ENCODE data around the gene MTMR3. TPM values are rescaled to one million over a fixed set of nuclear protein-coding genes. Genes with fewer than 3 reads are reported as not detected.
"Not testable (repeated sequence)": the region's sequence is repeated elsewhere in the genome, so short reads cannot be mapped to it uniquely, and the experiment has no call there.

Gene MTMR3
- total and polyA plus RNA-seq, 8 donors = 37.4 to 55.4 (median 44.9) TPM

DNA sequence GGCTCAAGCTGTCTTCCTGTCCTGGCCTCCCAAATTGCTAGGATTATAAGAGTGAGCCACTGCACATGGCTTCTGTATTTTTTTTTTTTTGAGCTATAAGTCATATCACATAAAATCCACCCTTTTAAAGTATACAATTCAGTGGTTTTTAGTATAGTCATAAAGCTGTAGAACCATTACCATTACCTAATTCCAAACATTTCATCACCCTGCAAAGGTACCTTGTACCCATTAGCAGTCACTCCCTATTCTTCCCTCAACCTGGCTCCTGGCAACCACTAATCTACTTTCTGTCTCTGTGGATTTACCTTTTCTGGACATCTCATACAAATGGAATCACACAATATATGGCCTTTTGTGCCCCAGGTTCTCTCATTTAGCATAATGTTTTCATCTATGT is 84.5 kb downstream of the MTMR3 start:
- Histone ChIP-seq H3K9me3 (no peaks in the 10 kb centered on the region), H3K27ac (no peak overlapping the region), H3K36me3 (no peaks in the 10 kb centered on the region), H3K4me3 (no peak overlapping the region), H3K4me1 (peaks cover 0 to 17% of the 10 kb centered on the region in 2 donors), H3K27me3 (no peaks in the 10 kb centered on the region)
- TF ChIP-seq, protein P1, sequence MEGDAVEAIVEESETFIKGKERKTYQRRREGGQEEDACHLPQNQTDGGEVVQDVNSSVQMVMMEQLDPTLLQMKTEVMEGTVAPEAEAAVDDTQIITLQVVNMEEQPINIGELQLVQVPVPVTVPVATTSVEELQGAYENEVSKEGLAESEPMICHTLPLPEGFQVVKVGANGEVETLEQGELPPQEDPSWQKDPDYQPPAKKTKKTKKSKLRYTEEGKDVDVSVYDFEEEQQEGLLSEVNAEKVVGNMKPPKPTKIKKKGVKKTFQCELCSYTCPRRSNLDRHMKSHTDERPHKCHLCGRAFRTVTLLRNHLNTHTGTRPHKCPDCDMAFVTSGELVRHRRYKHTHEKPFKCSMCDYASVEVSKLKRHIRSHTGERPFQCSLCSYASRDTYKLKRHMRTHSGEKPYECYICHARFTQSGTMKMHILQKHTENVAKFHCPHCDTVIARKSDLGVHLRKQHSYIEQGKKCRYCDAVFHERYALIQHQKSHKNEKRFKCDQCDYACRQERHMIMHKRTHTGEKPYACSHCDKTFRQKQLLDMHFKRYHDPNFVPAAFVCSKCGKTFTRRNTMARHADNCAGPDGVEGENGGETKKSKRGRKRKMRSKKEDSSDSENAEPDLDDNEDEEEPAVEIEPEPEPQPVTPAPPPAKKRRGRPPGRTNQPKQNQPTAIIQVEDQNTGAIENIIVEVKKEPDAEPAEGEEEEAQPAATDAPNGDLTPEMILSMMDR (IDR thresholded peaks at IDR 0.05) = no peak
- no peak for ATAC-seq
- intact Hi-C loops (cut with DNase I) = no loop called here
- DNase-seq = no peak

DNA sequence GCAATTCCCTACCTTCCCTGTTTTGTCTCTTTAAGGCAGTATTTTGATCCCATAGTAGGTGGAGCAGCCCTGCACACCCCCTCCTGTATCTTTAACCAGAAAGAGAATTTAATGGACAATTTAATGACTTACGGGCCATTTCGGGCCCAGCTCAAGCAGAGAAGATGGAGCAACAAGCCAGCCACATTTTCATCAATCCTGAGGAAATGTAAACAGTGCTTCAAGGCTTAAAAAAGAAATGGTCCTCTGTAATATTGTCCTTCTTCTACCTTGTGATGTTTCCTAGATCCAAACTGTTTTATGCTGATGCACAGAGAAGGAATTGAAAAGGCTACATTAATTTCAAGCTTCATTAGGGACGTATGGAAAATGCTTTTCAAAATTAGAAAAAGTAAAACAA is 88.6 kb downstream of the MTMR3 start:
- ATAC-seq (no peak), DNase-seq (no peak)
- Histone ChIP-seq H3K4me1 (peaks cover 0 to 8% of the 10 kb centered on the region in 2 donors), H3K9me3 (no peaks in the 10 kb centered on the region), H3K4me3 (no peak overlapping the region), H3K36me3 (no peaks in the 10 kb centered on the region), H3K27me3 (no peaks in the 10 kb centered on the region), H3K27ac (no peak overlapping the region)
- TF ChIP-seq, protein P1 (IDR thresholded peaks at IDR 0.05) = no peak
- intact Hi-C loops (cut with DNase I) = no loop called here

DNA sequence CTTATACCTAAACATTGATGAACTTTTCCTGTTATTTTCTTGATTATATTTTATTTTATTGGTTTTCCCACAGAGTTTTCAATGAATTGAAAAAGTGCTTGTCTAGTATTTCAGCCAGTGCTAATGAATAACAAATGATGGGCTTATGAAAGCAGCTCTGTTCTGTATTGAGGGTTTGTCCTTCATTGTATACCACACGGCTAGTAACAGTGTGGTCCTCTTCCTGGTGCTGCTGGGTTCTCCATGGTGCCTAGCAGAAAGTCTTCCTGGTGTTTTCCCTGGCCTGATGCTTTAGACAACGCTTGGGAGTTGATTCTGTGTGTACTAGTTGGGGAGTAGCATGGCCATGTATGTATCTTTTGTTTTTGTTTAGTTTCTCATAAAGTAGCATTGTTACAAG is 89.1 kb downstream of the MTMR3 start:
- ATAC-seq (no peak), DNase-seq (no peak)
- TF ChIP-seq, protein P1 (IDR thresholded peaks at IDR 0.05) = no peak
- Histone ChIP-seq H3K9me3 (no peaks in the 10 kb centered on the region), H3K27me3 (no peaks in the 10 kb centered on the region), H3K36me3 (no peaks in the 10 kb centered on the region), H3K4me1 (peaks cover 0 to 8% of the 10 kb centered on the region in 2 donors), H3K27ac (no peak overlapping the region), H3K4me3 (no peak overlapping the region)
- intact Hi-C loops (cut with DNase I) = no loop called here

DNA sequence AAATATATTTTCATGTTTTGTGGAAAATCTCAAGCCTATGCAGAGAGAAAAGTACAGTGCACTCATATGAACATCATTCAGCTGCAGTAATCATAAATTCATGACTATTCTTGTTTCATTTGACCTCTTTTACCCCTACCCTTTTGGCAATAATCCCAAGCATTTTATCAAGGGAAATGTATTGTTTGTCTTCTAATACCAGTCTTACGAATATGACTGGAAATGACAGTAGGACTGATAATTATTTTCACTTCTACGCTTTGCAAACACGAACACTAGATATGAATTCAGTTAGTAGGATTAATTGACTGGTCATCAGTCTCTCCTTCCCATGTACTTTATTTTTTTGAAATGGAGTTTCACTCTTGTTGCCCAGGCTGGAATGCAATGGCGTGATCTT is 90.3 kb downstream of the MTMR3 start:
- Histone ChIP-seq H3K4me1 (peaks cover 0 to 8% of the 10 kb centered on the region in 2 donors), H3K4me3 (no peak overlapping the region), H3K27ac (no peak overlapping the region), H3K36me3 (peaks cover 0 to 5% of the 10 kb centered on the region in 2 donors), H3K9me3 (no peaks in the 10 kb centered on the region), H3K27me3 (no peaks in the 10 kb centered on the region)
- ATAC-seq = no peak
- intact Hi-C loops (cut with DNase I) = no loop called here
- DNase-seq = no peak
- TF ChIP-seq, protein P1 (IDR thresholded peaks at IDR 0.05) = no peak

DNA sequence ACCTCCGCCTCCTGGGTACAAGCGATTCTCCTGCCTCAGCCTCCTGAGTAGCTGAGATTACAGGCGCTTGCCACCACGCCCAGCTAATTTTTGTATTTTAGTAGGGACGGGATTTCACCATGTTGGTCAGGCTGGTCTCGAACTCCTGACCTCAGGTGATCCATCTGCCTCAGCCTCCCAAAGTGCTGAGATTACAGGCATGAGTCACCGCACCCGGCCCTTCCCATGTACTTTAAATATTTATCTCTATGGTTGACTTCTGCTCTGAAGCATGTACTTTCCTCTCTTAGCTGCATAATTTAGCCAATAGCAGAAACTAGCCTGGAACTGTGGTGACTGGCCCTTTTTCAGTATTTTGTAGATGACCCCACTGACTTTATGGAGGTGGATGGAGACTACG is 90.7 kb downstream of the MTMR3 start:
- H3K36me3 ChIP-seq; H3K27me3 ChIP-seq; H3K4me3 ChIP-seq; H3K27ac ChIP-seq; H3K4me1 ChIP-seq; DNase-seq; H3K9me3 ChIP-seq; intact Hi-C loops (cut with DNase I): not testable (repeated sequence)
- peak; percentile 47 for ATAC-seq

DNA sequence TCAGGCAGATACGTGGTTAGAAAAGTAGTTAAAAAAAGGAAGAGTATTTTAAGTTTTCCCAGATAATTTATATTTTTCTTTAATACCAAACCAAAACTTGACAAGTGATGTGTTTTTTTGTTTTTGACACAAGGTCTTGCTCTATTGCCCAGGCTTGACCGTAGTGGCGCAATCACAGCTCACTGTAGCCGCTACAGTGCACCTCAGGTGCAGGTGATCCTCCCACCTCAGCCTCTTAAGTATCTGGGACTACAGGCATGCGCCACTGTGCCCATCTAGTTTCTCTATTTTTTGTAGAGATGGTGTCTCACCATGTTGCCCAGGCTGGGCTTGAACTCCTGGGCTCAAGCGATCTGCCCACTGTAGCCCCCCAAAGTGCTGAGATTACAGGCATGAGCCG is 92.5 kb downstream of the MTMR3 start:
- no peak overlapping the region for H3K27ac ChIP-seq
- intact Hi-C loops (cut with DNase I) = no loop called here
- H3K4me1 ChIP-seq = peaks cover 8 to 15% of the 10 kb centered on the region in 2 donors
- no peak overlapping the region for H3K4me3 ChIP-seq
- H3K27me3 ChIP-seq = no peaks in the 10 kb centered on the region
- H3K36me3 ChIP-seq = peaks cover 0 to 22% of the 10 kb centered on the region in 2 donors
- no peak for DNase-seq
- no peak for ATAC-seq
- no peaks in the 10 kb centered on the region for H3K9me3 ChIP-seq
- TF ChIP-seq, protein P1 (IDR thresholded peaks at IDR 0.05) = no peak

All from left lung (tissue), 10 donors.